ENCODE measurements around the gene ATP8A2. TPM values are rescaled to one million over a fixed set of nuclear protein-coding genes. Genes with fewer than 3 reads are reported as not detected.

Gene ATP8A2
- total and polyA plus RNA-seq, 2 of the 4 experiments (the other 2 are of a cell fraction): 0.02 to 0.18 TPM

DNA sequence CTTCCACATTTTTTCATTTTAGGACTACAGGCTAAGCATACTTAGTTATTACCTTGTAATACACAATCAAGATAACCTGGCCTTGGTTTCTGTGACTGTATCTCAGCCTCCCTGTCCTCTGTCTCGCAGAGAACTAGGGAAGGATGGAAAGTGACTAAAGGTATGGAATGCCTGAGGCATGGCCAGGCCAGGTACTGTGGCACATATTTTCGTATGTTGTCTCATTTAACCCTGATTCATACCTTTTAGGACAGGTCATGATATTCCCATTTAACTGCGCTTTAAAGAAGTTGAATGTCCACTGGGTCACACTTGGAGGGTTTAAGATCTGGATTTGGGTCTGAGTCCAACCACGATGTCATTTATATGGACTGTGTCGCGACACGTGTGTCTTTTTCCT is 357.4 kb downstream of the ATP8A2 start:
- no peak for TF ChIP-seq FOS (IDR thresholded peaks at IDR 0.05; ENCODE audit: low read depth, low read length)
- ChIA-PET CTCF (interaction anchor here (1.0 kb wide), 1 partner anchor 39 kb away, joined by 3 read pairs; no protein-coding TSS in a partner anchor), POLR2A (ENCODE audit: unreplicated experiment) (no interaction called here)
- Histone ChIP-seq H3K9ac (ENCODE audit: low read depth, low read length) (no peak overlapping the region), H3K23ac (ENCODE audit: low read depth, low read length) (no peak overlapping the region), H3K56ac (ENCODE audit: extremely low read depth, insufficient read depth, low read length) (no peak overlapping the region), H4K91ac (ENCODE audit: insufficient read depth, low read depth, low read length) (no peak overlapping the region), H3K4me1 (ENCODE audit: control insufficient read depth, insufficient read depth, low read length) (no peaks in the 10 kb centered on the region), H3K27ac (ENCODE audit: insufficient read depth, low read length) (no peak overlapping the region), H2BK120ac (ENCODE audit: low read depth, low read length) (no peak overlapping the region), H4K5ac (ENCODE audit: low read depth, low read length) (no peak overlapping the region), H3K4ac (ENCODE audit: low read depth, low read length) (no peak overlapping the region), H4K8ac (ENCODE audit: low read depth in 2 of 2, low read length in 2 of 2) (no peak overlapping the region), H3K14ac (replicated peaks; ENCODE audit: low read depth, low read length) (no peak overlapping the region), H3K79me1 (ENCODE audit: low read depth in 1 of 2, low read length in 2 of 2) (no peaks in the 10 kb centered on the region), H2AFZ (replicated peaks; ENCODE audit: low read length, poor library complexity) (no peak overlapping the region), H3K27me3 (ENCODE audit: control insufficient read depth, insufficient read depth, low read length) (no peaks in the 10 kb centered on the region), H3K18ac (ENCODE audit: low read depth, low read length) (no peak overlapping the region), H2AK5ac (ENCODE audit: low read depth, low read length) (no peak overlapping the region), H3K4me2 (ENCODE audit: low read depth, low read length) (no peak overlapping the region), H2BK15ac (ENCODE audit: low read depth, low read length) (no peak overlapping the region), H4K20me1 (ENCODE audit: insufficient read depth, low read length) (no peaks in the 10 kb centered on the region), H2AK9ac (replicated peaks; ENCODE audit: low read depth, low read length, poor library complexity) (no peak overlapping the region), H2BK20ac (ENCODE audit: low read depth, low read length) (no peak overlapping the region), H2BK5ac (ENCODE audit: low read depth, low read length, poor library complexity, severe bottlenecking) (no peak overlapping the region), H3K4me3 (ENCODE audit: insufficient read depth, low read depth, low read length) (no peak overlapping the region), H3K9me1 (ENCODE audit: insufficient read depth, low read length) (no peaks in the 10 kb centered on the region), H3K9me3 (ENCODE audit: control insufficient read depth, insufficient read depth, low read length) (no peaks in the 10 kb centered on the region), H3K36me3 (ENCODE audit: control insufficient read depth, insufficient read depth, low read length) (no peaks in the 10 kb centered on the region)
- dilution Hi-C loops (cut with HindIII; ENCODE audit: low sequenced_read_pairs, unreplicated experiment): no loop called here
- WGBS, 2 experiments (ENCODE audit: extremely low coverage in 2 of 2, insufficient read length in 1 of 2): 100% methylated on average over 1 of the region's 7 CpGs; no CpG with 5 or more reads in 1 of the 2 experiments
- in situ Hi-C loops (cut with MboI; ENCODE audit: low sequenced_read_pairs): no loop called here
- DNase-seq: no peak
- BruUV-seq (replicated peaks): no TSS peak
- ATAC-seq (ENCODE audit: low read depth): no peak
- intact Hi-C loops (cut with micrococcal nuclease): no loop called here
